BLaER1 (cell line): ENCODE data around the gene JAM3.

Experiments used
- H3K27ac ChIP-seq: shearing (Covaris generic); formaldehyde crosslinking; 2 replicates; pipeline ENCODE4 v1.8.1; 2022
- H3K27me3 ChIP-seq: shearing (Covaris generic); formaldehyde crosslinking; 2 replicates; pipeline ENCODE4 v1.8.1; 2022
- H3K36me3 ChIP-seq: shearing (Covaris generic); formaldehyde crosslinking; 2 replicates; pipeline ENCODE4 v1.8.1; 2022
- H3K4me1 ChIP-seq: shearing (Covaris generic); formaldehyde crosslinking; 2 replicates; pipeline ENCODE4 v1.8.1; 2022
- H3K4me2 ChIP-seq: shearing (Covaris generic); formaldehyde crosslinking; 2 replicates; pipeline ENCODE4 v1.8.1; 2022
- H3K4me3 ChIP-seq: shearing (Covaris generic); formaldehyde crosslinking; 2 replicates; pipeline ENCODE4 v1.8.1; 2022
- H3K9ac ChIP-seq: shearing (Covaris generic); formaldehyde crosslinking; 2 replicates; pipeline ENCODE4 v1.8.1; 2022
- H3K9me3 ChIP-seq: shearing (Covaris generic); formaldehyde crosslinking; 2 replicates; pipeline ENCODE4 v1.8.1; 2022
- H4K20me1 ChIP-seq: shearing (Covaris generic); formaldehyde crosslinking; 2 replicates; pipeline ENCODE4 v1.8.1; 2022
- Cebpa-rat ChIP-seq: shearing (Covaris generic); IDR thresholded peaks from 2 replicates; pipeline ENCODE4 v1.8.1; 2022

JAM3 gene

DNA sequence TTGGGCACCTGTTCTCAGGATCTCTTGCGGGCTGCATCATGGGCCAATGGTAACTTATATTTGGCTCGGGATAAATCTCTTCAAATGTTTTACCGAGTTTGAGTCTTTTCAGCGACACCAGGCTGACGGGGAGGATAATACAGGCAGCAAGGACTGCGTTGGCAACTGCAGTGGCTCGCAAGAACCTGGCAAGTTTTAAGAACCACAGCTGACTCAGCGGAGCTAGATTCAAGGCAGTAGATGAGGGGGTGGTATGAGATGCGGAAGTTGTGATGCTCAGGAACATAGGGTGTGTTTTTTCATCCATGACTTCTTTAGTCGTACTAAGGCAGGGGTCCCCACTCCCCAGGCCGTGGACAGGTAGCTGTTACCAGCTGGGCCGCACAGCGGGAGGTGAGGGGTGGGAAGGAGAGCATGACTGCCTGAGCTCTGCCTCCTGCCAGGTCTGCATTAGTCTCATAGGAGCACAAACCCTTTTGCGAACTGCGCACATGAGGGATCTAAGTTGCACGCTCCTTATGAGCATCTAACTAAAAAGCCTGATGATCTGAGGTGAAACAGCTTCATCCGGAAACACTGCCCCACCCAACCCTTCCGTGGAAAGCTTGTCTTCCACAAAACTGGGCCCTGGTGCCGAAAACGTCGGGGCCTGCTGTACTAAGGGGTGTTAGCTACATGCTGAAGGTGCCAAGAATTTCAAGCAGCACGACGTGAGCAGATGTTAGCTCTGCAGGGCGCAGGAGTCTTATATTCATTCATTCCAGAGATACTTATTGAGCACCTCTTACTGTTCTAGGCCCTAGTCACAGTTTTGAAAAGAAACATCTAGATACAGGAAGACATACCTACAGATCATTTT, 6.4 kb upstream of the JAM3 start:
- Histone ChIP-seq H3K27me3 (no peaks in the 10 kb centered on the region), H3K4me3 (no peak overlapping the region), H3K36me3 (no peaks in the 10 kb centered on the region), H3K27ac (no peak overlapping the region), H3K9me3 (no peaks in the 10 kb centered on the region), H4K20me1 (no peaks in the 10 kb centered on the region), H3K4me1 (peaks cover 32% of the 10 kb centered on the region), H3K9ac (no peak overlapping the region), H3K4me2 (peak overlapping the region; percentile 65)
- no peak for TF ChIP-seq Cebpa-rat

DNA sequence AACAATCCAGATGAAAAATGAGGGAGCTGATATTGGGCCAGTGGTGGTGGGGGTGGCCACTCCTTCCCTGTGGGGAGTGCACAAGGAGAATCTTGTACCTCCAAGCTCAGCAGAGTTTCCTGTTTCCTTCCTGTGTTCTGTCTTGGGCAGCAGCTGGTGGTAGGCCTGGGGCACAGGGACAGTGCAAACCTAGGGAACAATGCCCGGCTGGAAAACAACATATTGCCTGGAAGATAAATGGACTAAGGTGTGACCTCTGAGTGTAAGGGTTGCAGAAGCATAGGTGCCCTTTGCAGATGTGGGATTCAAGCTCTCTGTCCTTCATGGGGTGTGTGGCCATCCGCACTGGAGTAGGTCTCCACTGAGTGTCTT, 5.8 kb upstream of the JAM3 start:
- Histone ChIP-seq H4K20me1 (no peaks in the 10 kb centered on the region), H3K27me3 (no peaks in the 10 kb centered on the region), H3K4me3 (no peak overlapping the region), H3K9ac (no peak overlapping the region), H3K4me2 (peak overlapping the region; percentile 65), H3K4me1 (peaks cover 28% of the 10 kb centered on the region), H3K9me3 (no peaks in the 10 kb centered on the region), H3K27ac (no peak overlapping the region), H3K36me3 (no peaks in the 10 kb centered on the region)
- no peak for TF ChIP-seq Cebpa-rat

DNA sequence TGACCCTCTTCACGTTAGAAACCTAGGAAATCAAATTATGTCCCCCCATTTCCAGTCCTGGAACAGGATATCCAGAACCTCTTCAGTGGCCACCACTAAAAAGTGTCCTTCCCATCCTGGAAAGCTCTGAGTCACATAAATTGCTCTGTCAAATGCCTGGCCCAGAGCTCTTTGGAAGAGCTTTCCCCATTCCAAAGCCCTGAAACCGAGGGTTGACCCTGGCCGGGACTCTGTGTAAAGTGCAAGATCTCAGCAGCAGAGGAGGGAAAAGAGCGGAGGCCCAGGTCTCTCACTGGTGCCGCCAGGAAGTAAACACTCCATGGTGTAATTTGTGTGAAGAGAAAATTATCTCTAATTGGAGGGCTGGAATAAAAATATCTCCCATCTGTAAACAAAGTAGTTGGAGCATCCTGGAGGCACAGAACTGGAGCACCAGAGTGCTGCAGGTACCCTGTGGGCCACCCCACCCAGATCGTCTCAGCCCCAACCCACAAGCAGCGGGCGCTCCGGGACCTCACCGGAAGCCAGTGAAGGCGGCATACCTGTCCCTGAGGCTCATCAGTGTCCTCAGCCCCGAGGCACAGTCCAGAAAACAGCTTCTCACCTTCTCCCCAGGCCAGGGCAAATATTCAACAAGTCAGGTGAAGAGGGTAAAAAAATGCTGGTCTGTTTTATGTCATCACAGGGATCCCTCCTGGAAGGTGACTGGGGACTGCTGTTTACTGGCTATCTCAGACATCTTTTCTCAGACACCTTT, 4.7 kb upstream of the JAM3 start:
- no peak overlapping the region for H3K9ac ChIP-seq
- no peak for TF ChIP-seq Cebpa-rat
- H3K4me3 ChIP-seq, result no peak overlapping the region
- no peak overlapping the region for H3K4me2 ChIP-seq
- no peaks in the 10 kb centered on the region for H3K9me3 ChIP-seq
- no peaks in the 10 kb centered on the region for H4K20me1 ChIP-seq
- no peaks in the 10 kb centered on the region for H3K27me3 ChIP-seq
- H3K36me3 ChIP-seq, result no peaks in the 10 kb centered on the region
- no peak overlapping the region for H3K27ac ChIP-seq
- peaks cover 23% of the 10 kb centered on the region for H3K4me1 ChIP-seq

DNA sequence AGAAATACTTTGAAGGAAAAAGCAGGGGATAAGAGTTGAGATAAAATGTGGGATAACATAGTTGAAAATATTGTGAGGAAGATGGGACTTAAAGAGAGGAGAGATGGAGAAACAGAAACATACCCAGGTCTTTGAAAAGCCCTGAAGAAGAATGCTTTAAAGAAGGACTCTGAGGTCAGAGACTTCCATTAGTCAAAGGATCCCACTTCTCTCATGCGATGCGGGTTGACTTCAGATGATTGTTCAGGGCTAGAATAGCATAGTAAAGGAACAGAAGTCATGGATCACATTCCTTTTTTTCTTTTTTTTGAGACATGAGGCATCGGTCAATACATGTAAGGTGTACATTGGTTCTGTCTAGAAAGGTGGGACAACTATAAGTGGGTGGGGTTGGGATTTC, 3.5 kb upstream of the JAM3 start:
- no peak for TF ChIP-seq Cebpa-rat
- Histone ChIP-seq H4K20me1 (no peaks in the 10 kb centered on the region), H3K4me3 (no peak overlapping the region), H3K36me3 (no peaks in the 10 kb centered on the region), H3K9me3 (no peaks in the 10 kb centered on the region), H3K9ac (no peak overlapping the region), H3K4me1 (peaks cover 33% of the 10 kb centered on the region), H3K27ac (no peak overlapping the region), H3K4me2 (no peak overlapping the region), H3K27me3 (no peaks in the 10 kb centered on the region)

DNA sequence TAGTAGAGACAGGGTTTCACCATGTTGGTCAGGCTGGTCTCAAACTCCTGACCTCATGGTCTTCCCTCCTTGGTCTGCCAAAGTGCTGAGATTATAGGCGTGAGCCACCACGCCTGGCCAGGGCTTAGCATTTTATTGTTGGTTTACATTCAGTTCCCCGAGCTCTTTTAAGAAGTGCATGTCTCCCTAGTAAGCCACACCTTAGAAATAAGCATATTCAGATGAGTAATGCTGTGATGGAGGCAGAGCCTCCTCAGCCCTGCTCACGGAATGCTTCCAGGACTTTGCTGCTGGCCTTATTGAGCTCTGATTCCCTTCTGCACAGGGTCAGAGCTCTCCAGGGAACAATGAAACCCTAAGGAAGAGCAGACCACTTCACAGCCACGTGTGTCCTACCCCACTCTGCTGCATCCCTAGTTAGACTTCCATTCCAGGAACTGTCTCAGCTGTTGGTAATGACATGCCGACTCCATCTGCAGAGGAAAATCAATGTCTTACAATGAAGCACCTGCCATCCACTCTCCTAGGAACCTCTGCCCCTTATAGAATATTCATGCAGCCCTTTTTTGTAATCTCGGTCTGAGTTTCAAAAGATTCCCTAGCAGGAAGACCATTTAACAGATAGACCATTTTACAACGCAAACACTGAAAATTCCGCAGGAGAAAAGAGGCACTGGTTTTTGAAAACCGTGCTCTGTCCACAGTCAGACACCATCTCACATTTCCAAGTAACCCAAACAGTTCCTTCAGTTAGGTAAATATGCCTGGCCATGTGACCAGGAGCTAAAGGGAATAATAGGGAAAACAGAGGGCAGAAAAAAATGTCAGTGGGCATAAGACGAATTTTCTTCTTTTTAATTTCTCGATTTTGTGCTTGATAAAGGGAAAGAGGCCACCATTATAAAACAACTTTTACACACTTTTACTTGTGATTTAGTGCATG, 1.7 kb upstream of the JAM3 start:
- Histone ChIP-seq H3K4me3 (no peak overlapping the region), H3K36me3 (no peaks in the 10 kb centered on the region), H3K9me3 (no peaks in the 10 kb centered on the region), H3K4me1 (peaks cover 34% of the 10 kb centered on the region), H3K4me2 (no peak overlapping the region), H4K20me1 (peaks cover 2% of the 10 kb centered on the region; the same call in 1 of the 2 replicates), H3K9ac (no peak overlapping the region), H3K27me3 (no peaks in the 10 kb centered on the region), H3K27ac (no peak overlapping the region)
- no peak for TF ChIP-seq Cebpa-rat

DNA sequence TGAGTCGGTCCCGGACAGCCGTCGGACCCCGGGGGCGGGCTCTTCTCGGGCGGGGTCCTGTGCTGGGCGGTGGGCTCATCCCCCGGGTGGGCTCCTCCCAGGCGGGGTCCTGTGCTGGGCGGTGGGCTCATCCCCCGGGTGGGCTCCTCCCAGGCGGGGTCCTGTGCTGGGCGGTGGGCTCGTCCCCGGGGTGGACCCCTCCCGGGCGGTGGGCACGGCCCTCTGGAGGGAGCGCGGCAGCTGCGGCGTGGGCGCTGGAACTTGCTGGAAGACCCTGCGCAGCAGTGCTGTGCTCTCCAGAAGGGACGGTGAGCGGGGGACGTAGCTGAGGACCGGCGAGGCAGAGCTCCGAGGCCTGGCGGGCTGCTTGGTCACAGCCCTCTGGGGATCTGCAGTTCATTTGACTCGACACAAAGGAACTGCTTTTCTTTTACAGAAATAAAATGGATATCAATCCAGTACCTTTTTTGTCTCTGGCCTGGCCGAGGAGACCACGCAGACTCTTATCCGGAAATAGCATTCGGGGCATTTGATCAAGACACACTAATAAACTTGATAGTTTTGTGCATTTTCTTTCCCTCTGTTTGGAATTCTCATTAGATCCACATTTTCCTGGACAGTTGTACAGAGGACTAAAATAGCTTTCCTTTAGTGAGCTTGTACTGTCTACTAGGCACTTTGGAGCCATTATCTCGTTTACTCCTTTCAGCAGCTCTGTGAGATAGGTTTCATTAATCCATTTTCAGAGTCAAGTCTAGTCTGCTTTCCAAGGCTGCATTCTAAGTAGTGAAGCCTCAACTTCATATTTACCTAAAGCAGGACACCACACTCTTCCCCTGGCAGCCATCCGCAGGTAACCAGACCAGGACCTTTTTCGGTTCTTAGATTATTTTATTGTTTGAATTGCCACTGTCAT, 812 bp downstream of the JAM3 start:
- no peak for TF ChIP-seq Cebpa-rat
- Histone ChIP-seq H3K4me3 (peak overlapping the region; percentile 86), H4K20me1 (peaks cover 26% of the 10 kb centered on the region), H3K9ac (peak overlapping the region; percentile 78), H3K36me3 (no peaks in the 10 kb centered on the region), H3K27me3 (no peaks in the 10 kb centered on the region), H3K4me1 (peaks cover 22% of the 10 kb centered on the region), H3K9me3 (no peaks in the 10 kb centered on the region), H3K27ac (peak overlapping the region; percentile 77), H3K4me2 (peak overlapping the region; percentile 87)

DNA sequence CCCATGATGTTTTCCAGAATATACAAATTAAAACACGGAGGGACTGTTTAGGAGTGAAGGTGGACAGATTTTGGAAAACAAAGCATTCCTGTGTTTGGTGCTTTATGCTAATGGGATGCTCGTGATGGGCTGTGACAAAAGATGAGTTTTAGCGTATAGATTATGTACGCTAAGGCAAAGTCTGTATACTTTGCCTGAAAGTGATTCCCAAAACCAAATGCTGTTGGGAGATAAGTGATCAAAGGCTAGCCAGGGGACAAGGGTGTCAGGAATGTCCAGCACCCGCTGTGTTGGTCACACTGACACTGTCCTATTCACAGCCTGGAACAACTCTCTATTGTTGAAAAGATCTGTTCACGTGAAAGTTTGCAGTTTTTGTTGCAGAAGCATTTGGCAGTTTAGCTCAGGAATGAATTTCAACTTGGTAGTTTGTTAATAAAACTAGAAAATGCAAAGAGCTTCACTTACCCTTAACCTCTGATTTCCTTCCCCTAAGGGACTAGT, 1.5 kb downstream of the JAM3 start:
- TF ChIP-seq Cebpa-rat, result no peak
- Histone ChIP-seq H3K4me2 (peak overlapping the region; percentile 87), H3K27me3 (no peaks in the 10 kb centered on the region), H4K20me1 (peaks cover 33% of the 10 kb centered on the region), H3K36me3 (no peaks in the 10 kb centered on the region), H3K4me3 (no peak overlapping the region), H3K4me1 (peaks cover 22% of the 10 kb centered on the region), H3K27ac (no peak overlapping the region), H3K9me3 (no peaks in the 10 kb centered on the region), H3K9ac (no peak overlapping the region)

DNA sequence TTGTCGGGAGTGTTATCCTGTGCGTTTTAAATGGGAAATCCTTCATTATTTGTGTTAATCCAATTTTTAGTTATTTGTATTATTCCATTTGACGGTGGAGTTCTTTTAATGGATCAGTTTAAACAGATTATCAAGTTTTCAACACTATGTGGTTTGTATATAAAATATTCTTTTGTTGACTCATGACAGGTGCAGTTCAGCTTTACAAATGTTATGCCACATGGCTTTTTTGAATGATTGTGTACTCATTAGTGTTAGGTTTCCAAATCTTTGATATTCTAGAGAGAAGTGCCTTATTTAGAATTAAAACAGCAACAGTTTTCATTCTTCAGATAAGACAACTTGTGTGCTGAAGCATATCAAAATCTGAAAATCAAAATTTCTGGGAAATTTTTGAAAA, 2.4 kb downstream of the JAM3 start:
- Histone ChIP-seq H3K9ac (no peak overlapping the region), H3K27ac (no peak overlapping the region), H4K20me1 (peaks cover 34% of the 10 kb centered on the region), H3K4me3 (no peak overlapping the region), H3K9me3 (no peaks in the 10 kb centered on the region), H3K36me3 (no peaks in the 10 kb centered on the region), H3K27me3 (no peaks in the 10 kb centered on the region), H3K4me2 (no peak overlapping the region), H3K4me1 (peaks cover 22% of the 10 kb centered on the region)
- no peak for TF ChIP-seq Cebpa-rat
